Osteocyte (in vitro differentiated cells): Measurements from ENCODE around the gene FAM32A. TPM values are rescaled to one million over a fixed set of nuclear protein-coding genes. Genes with fewer than 3 reads are reported as not detected.
A peak's percentile ranks its signal among the peaks of the same experiment; 100 is the strongest.
"Not testable (repeated sequence)": the region's sequence is repeated elsewhere in the genome, so short reads cannot be mapped to it uniquely, and the experiment has no call there.

Source experiments
- DNase-seq: peaks from one replicate; pipeline ENCODE4 v3.0.0; 2021; ENCODE audit warnings: mixed read lengths; ENCODE audit not compliant: unreplicated experiment; ENCODE audit errors: extremely low spot score
- H3K27ac Mint-ChIP-seq: one replicate; pipeline ENCODE4 v1.8.0; 2021; ENCODE audit warnings: mild to moderate bottlenecking, mixed read lengths; ENCODE audit not compliant: unreplicated experiment
- H3K27me3 Mint-ChIP-seq: one replicate; pipeline ENCODE4 v1.8.0; 2021; ENCODE audit warnings: mixed read lengths; ENCODE audit not compliant: unreplicated experiment
- H3K36me3 Mint-ChIP-seq: one replicate; pipeline ENCODE4 v1.8.0; 2021; ENCODE audit warnings: mixed read lengths; ENCODE audit not compliant: unreplicated experiment
- H3K4me1 Mint-ChIP-seq: one replicate; pipeline ENCODE4 v1.8.0; 2021; ENCODE audit warnings: mixed read lengths; ENCODE audit not compliant: unreplicated experiment
- H3K4me3 Mint-ChIP-seq: one replicate; pipeline ENCODE4 v1.8.0; 2021; ENCODE audit warnings: mild to moderate bottlenecking, moderate library complexity, mixed read lengths; ENCODE audit not compliant: unreplicated experiment
- H3K9me3 Mint-ChIP-seq: one replicate; pipeline ENCODE4 v1.8.0; 2021; ENCODE audit warnings: mixed read lengths; ENCODE audit not compliant: unreplicated experiment
- CTCF ChIP-seq: fragments of 200-600 bp; sonication (generic); IDR thresholded peaks from 2 replicates; pipeline ENCODE4 v1.5.0; 2021; ENCODE audit warnings: antibody characterized with exemption, mild to moderate bottlenecking, moderate library complexity
- total RNA-seq: library from RNA; stranded (reverse); gene quantifications from 2 replicates; pipeline ENCODE4 v1.2.1, GENCODE V29; 2021

FAM32A gene
- total RNA-seq, 1 donor from 2014 or later, result 78.8 TPM

GRCh38 chr19:16175954-16176353, 9.3 kb upstream of the FAM32A start:
- no peak for DNase-seq
- Mint-ChIP-seq H3K27ac (no peak overlapping the region), H3K9me3 (no peaks in the 10 kb centered on the region), H3K4me3 (no peak overlapping the region), H3K27me3 (no peaks in the 10 kb centered on the region), H3K4me1 (peaks cover 25% of the 10 kb centered on the region), H3K36me3 (no peaks in the 10 kb centered on the region)
- TF ChIP-seq CTCF, result no peak

- H3K27ac Mint-ChIP-seq, H3K27me3 Mint-ChIP-seq, H3K9me3 Mint-ChIP-seq, H3K4me3 Mint-ChIP-seq, DNase-seq, H3K36me3 Mint-ChIP-seq: not testable (repeated sequence)
- H3K4me1 Mint-ChIP-seq, result peaks cover 16% of the 10 kb centered on the region
Measured at GRCh38 chr19:16178866-16179265, 6.3 kb upstream of the FAM32A start.

- H3K27me3 Mint-ChIP-seq, result no peaks in the 10 kb centered on the region
- peak overlapping the region; percentile 64 for H3K27ac Mint-ChIP-seq
- peaks cover 3% of the 10 kb centered on the region for H3K36me3 Mint-ChIP-seq
- DNase-seq, result no peak
- peaks cover 24% of the 10 kb centered on the region for H3K4me1 Mint-ChIP-seq
- no peaks in the 10 kb centered on the region for H3K9me3 Mint-ChIP-seq
- TF ChIP-seq CTCF, result no peak
- no peak overlapping the region for H3K4me3 Mint-ChIP-seq
Measured at GRCh38 chr19:16180611-16181010, 4.6 kb upstream of the FAM32A start.

GRCh38 chr19:16184665-16185122, 516 bp upstream of the FAM32A start:
- Mint-ChIP-seq H3K9me3 (no peaks in the 10 kb centered on the region), H3K4me3 (peak overlapping the region; percentile 91), H3K36me3 (peaks cover 14% of the 10 kb centered on the region), H3K27ac (peak overlapping the region; percentile 99), H3K27me3 (no peaks in the 10 kb centered on the region), H3K4me1 (peaks cover 42% of the 10 kb centered on the region)
- DNase-seq, result no peak
- TF ChIP-seq CTCF, result no peak

- Mint-ChIP-seq H3K27me3 (no peaks in the 10 kb centered on the region), H3K27ac (peak overlapping the region; percentile 99), H3K36me3 (peaks cover 21% of the 10 kb centered on the region), H3K4me1 (peaks cover 32% of the 10 kb centered on the region), H3K9me3 (no peaks in the 10 kb centered on the region), H3K4me3 (peak overlapping the region; percentile 91)
- no peak for DNase-seq
- peak; percentile 67 for TF ChIP-seq CTCF
Measured at GRCh38 chr19:16185768-16186123, 536 bp downstream of the FAM32A start.

GRCh38 chr19:16188521-16188920, 3.3 kb downstream of the FAM32A start:
- no peaks in the 10 kb centered on the region for H3K9me3 Mint-ChIP-seq
- H3K27ac Mint-ChIP-seq, result no peak overlapping the region
- peaks cover 25% of the 10 kb centered on the region for H3K4me1 Mint-ChIP-seq
- TF ChIP-seq CTCF, result no peak
- no peaks in the 10 kb centered on the region for H3K27me3 Mint-ChIP-seq
- no peak overlapping the region for H3K4me3 Mint-ChIP-seq
- DNase-seq, result no peak
- peaks cover 29% of the 10 kb centered on the region for H3K36me3 Mint-ChIP-seq
